Testis (tissue), 2 donors: ENCODE results near the gene CDK2AP2.

Experiments used
- CTCF ChIP-seq, 3 experiments: fragments of 450-650 bp in 2 of 3; fragments of 200-600 bp in 1 of 3; sonication (generic) in 1 of 3; IDR thresholded peaks; one replicate each; pipeline ENCODE4 v1.5.1; 2016 to 2019; ENCODE audit warnings: antibody characterized with exemption in 3 of 3, mild to moderate bottlenecking in 2 of 3, moderate library complexity in 1 of 3
- POLR2A ChIP-seq: fragments of 450-650 bp; IDR thresholded peaks from one replicate; pipeline ENCODE4 v1.6.1; 2017; ENCODE audit warnings: antibody characterized with exemption, mild to moderate bottlenecking, moderate library complexity

- no peak for TF ChIP-seq CTCF (IDR thresholded peaks at IDR 0.05)
- no peak for TF ChIP-seq POLR2A
These were observed 609 bp downstream of the CDK2AP2 start for GRCh38 chr11:67507242-67507863.
